ENCODE measurements around the gene MEG3. TPM values are rescaled to one million over a fixed set of nuclear protein-coding genes. Genes with fewer than 3 reads are reported as not detected.

The MEG3 gene
- total RNA-seq, 2 donors from 2014 or later: 0.21 TPM; not detected in 1

DNA sequence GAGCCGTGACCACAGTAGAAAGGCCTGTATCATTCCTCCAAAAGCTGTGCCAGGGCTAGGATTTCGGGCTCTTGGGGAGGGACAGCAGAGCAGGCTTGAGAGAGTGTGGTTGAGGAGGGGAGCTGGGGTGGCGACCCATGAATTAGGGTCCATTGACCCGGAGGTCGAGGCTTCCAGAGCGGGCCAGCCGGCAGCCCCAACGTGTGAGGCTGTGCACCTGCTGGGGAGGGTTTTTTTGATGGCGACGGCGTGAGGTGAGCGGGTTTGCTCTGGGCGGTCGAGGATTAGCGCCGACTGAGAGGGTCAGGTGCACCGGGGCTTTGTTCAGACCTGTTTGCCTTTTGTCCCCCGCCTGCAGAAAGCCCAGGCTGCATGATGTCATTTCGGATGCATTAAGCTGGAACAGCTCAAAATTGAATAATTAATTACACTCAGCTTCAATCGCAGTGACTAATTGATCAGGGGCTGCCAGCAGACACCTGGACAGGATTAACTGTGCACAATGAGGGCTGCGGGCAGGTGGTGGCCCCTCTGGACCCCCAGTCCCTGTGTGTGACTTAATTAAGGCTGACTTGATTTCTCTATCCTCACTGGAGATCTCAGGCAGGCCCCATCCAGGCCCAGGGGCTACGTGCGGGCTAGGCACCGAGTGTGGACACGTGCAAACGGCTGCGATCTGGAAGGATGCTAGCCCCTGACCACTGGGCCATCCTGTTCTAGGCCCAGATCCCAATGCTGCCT is 42.1 kb upstream of the MEG3 start:
- no peaks in the 10 kb centered on the region for H3K9me3 ChIP-seq (ENCODE audit: control insufficient read depth, low read length, poor library complexity, severe bottlenecking)
- DNase-seq (no peak), ATAC-seq (no peak)
- H3K27me3 Mint-ChIP-seq: peaks cover 51% of the 10 kb centered on the region
- H3K27ac Mint-ChIP-seq: no peak overlapping the region
- H3K36me3 Mint-ChIP-seq (ENCODE audit: low read depth): no peaks in the 10 kb centered on the region
- H3K4me1 Mint-ChIP-seq: peaks cover 2% of the 10 kb centered on the region
- no peak overlapping the region for H3K4me3 Mint-ChIP-seq

DNA sequence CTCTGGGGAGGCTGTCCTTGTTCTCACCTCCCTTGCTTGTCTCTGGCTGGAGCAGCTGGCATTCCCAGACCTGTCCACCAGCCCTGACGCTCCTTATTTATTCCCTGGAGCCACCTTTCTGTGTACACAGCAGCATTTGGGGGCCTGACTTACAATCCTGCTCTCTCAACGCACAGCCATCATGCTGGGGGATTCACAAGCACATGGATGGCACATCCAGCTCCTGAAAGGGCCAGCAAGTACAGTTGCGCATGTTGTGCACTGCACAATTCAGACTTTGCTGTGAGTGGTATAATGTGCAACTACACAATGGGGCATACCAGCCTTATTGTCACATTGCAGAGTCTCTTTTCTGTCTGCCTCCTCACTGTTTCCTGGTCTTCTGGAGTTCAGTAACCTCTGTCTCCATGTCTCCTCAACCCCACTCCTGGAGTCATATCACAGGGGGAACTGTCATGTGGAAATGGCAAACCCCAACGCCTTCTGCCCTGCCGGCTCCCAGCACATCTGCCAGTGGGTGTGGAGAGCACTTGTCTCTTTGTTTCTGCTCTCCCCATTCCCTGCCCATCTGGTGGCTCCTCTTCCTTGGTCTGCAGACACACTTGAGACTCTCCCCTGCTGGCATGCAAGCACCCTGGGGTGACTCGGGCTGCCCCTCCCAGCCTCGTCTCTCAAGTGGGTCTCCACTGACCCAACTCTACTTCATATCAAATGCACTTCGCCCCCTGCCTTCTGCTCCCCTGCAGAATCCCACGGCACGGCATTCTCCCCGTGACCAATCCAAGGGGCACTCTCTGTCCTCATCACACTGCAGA is 41.2 kb upstream of the MEG3 start:
- Mint-ChIP-seq H3K27ac (no peak overlapping the region), H3K4me1 (peaks cover 2% of the 10 kb centered on the region), H3K36me3 (ENCODE audit: low read depth) (no peaks in the 10 kb centered on the region), H3K4me3 (no peak overlapping the region), H3K27me3 (peaks cover 57% of the 10 kb centered on the region)
- no peak for ATAC-seq
- DNase-seq: no peak
- no peaks in the 10 kb centered on the region for H3K9me3 ChIP-seq (ENCODE audit: control insufficient read depth, low read length, poor library complexity, severe bottlenecking)

DNA sequence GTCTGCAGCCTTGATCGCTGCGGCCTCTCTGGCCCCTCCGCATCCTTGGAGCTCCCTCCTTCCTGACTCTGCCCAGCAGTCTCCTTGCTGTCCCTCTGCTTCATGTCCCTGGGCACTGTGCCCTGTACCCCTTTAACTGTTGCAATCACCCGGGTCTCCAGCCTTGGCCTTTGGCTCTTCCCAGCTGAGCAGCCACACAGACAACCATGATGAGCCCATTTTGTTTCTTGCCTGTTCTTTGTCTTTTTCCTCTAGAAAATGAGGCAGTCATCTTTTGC is 40.6 kb upstream of the MEG3 start:
- ATAC-seq (no peak), DNase-seq (no peak)
- no peaks in the 10 kb centered on the region for H3K9me3 ChIP-seq (ENCODE audit: control insufficient read depth, low read length, poor library complexity, severe bottlenecking)
- Mint-ChIP-seq H3K27me3 (peaks cover 52% of the 10 kb centered on the region), H3K27ac (no peak overlapping the region), H3K4me3 (no peak overlapping the region), H3K36me3 (ENCODE audit: low read depth) (no peaks in the 10 kb centered on the region), H3K4me1 (peaks cover 2% of the 10 kb centered on the region)

DNA sequence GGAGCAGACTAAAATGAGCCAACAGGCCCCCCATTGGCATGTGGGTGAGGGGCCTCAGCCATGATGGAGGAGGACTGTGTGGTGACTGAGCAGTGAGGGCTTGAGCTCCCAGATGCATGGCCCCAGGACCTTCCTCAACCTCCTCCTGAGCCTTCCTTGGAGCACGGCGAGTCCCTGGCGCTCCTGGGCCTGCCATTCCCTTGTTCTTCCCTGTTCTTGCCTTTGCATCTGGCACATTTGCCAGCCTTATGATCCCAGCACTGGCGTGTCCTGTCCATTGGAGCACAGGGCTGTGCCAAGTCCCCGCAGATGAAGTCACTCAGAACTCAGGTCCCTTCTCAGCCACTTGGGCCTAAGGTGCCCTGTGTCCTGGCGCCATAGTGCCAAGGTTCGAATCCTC is 40.3 kb upstream of the MEG3 start:
- DNase-seq: no peak
- H3K9me3 ChIP-seq (ENCODE audit: control insufficient read depth, low read length, poor library complexity, severe bottlenecking): no peaks in the 10 kb centered on the region
- Mint-ChIP-seq H3K27me3 (peaks cover 49% of the 10 kb centered on the region), H3K4me1 (peaks cover 2% of the 10 kb centered on the region), H3K4me3 (no peak overlapping the region), H3K27ac (no peak overlapping the region), H3K36me3 (ENCODE audit: low read depth) (no peaks in the 10 kb centered on the region)
- no peak for ATAC-seq

DNA sequence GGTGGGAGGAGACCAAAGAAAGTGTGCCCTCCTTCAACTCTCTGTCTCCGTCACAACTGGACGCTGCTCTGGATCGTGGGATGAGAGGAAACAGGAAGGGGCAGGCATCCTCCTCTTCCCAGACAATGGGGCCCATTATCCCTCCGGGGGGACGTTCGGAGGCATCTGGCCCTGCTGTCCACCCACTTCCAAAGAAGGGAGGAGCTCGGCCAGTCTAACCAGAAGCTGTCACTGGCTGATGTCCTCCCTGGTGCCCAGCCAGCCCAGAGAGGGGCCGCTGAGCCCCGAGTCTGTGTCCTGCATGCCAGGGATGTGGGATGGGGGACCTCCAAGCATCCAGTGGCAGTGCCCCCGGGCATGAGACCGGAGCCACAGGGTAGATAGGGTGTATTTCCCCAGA is 39.8 kb upstream of the MEG3 start:
- H3K4me3 Mint-ChIP-seq: no peak overlapping the region
- DNase-seq (no peak), ATAC-seq (no peak)
- H3K27me3 Mint-ChIP-seq: peaks cover 50% of the 10 kb centered on the region
- no peaks in the 10 kb centered on the region for H3K36me3 Mint-ChIP-seq (ENCODE audit: low read depth)
- H3K4me1 Mint-ChIP-seq: peaks cover 2% of the 10 kb centered on the region
- H3K27ac Mint-ChIP-seq: no peak overlapping the region
- no peaks in the 10 kb centered on the region for H3K9me3 ChIP-seq (ENCODE audit: control insufficient read depth, low read length, poor library complexity, severe bottlenecking)

DNA sequence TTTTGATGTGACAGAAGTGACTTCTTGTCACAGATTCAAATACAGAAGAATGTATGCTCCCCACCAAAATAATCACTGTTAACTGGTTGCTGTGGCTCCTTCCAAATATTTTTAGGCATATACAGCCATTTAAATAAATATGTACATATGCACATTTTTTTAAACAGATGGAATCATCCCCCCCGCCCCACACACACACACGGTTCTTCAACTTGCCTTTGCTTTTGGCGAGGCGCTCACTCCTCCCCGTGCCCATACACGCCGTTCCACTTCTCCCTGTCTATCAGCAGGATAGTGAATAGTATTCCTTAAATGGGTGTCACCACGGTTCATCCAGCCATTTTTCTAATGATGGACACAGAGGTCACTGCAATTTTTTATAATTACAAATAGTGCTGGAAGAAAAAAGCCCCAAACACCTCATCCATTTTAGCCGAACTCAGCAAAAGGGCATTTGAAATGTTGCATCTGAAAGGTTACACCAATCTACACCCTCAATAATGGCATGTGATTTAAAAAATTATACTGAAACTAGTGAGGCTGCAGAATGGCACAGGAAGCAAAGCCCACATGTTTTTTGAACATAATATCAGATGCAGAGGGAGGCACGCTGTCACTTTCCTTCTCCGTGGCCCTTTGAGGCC is 39.2 kb upstream of the MEG3 start:
- H3K9me3 ChIP-seq (ENCODE audit: control insufficient read depth, low read length, poor library complexity, severe bottlenecking): no peaks in the 10 kb centered on the region
- H3K27ac Mint-ChIP-seq: no peak overlapping the region
- H3K27me3 Mint-ChIP-seq: peaks cover 56% of the 10 kb centered on the region
- ATAC-seq: no peak
- H3K4me1 Mint-ChIP-seq: peaks cover 2% of the 10 kb centered on the region
- no peaks in the 10 kb centered on the region for H3K36me3 Mint-ChIP-seq (ENCODE audit: low read depth)
- DNase-seq: no peak
- H3K4me3 Mint-ChIP-seq: no peak overlapping the region

DNA sequence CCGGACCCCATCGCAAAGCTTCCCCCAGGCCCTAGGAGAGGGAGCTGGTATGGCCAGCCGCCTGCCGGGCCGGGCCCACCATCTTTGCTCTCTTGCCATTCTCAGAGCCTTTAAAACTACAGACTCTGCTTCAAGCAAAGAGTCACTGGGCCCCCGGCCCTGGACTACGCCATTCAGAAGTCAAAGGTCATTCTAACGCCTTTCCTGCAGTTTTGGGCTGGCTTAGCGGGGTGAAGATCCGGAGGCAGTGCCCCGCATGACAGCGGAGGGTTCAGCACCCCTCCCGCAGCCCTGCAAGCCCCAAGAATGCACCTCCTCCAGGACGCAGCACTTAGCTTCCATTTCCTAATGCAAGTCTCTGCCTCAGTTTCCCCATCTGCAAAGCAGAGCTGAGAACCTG is 38.3 kb upstream of the MEG3 start:
- no peak overlapping the region for H3K27ac Mint-ChIP-seq
- DNase-seq: no peak
- no peaks in the 10 kb centered on the region for H3K36me3 Mint-ChIP-seq (ENCODE audit: low read depth)
- H3K4me3 Mint-ChIP-seq: no peak overlapping the region
- peaks cover 52% of the 10 kb centered on the region for H3K27me3 Mint-ChIP-seq
- ATAC-seq: no peak
- peaks cover 2% of the 10 kb centered on the region for H3K4me1 Mint-ChIP-seq
- H3K9me3 ChIP-seq (ENCODE audit: control insufficient read depth, low read length, poor library complexity, severe bottlenecking): no peaks in the 10 kb centered on the region

DNA sequence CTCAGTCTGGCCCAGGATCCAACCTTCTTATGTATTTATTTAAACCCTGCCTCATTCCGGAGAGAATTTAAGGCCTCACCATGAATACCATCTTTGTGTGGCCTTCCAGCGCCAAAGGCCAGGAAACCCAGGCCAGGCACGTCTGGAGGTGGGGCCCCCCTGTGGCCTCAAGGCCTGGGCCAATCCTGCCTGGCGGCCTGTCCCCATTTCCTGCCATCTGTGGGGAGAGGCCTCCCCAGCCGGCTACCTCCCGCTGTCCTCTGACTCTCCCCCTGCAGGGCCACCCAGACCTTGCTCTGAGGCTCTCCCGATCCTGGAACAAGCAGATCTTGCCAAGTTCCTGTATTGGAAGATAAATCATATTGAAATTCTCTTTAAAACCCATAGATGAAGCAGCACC is 37.4 kb upstream of the MEG3 start:
- Mint-ChIP-seq H3K36me3 (ENCODE audit: low read depth) (no peaks in the 10 kb centered on the region), H3K27me3 (peaks cover 56% of the 10 kb centered on the region), H3K4me3 (no peak overlapping the region), H3K27ac (no peak overlapping the region), H3K4me1 (peaks cover 2% of the 10 kb centered on the region)
- ATAC-seq (no peak), DNase-seq (no peak)
- H3K9me3 ChIP-seq (ENCODE audit: control insufficient read depth, low read length, poor library complexity, severe bottlenecking): no peaks in the 10 kb centered on the region

DNA sequence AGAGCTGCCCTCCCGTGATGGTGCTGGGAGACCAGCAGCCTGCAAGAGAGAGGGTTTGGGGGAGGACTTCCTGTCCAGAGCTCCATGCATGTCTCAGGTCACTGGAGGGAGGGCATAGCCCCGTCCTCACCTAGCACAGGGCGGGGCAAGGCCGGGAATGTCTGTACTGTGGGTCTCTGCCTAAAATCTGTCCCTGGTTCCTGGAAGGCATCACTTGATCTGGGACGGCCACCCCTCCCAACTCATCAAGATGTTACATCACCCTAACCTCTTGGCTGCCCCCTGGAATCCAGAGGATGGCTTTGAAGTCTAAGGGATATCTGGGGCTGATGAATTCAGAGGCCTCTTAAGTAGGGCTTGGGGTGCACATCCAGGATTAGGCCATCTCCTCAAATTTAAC is 37.0 kb upstream of the MEG3 start:
- no peak overlapping the region for H3K27ac Mint-ChIP-seq
- ATAC-seq (no peak), DNase-seq (no peak)
- no peaks in the 10 kb centered on the region for H3K36me3 Mint-ChIP-seq (ENCODE audit: low read depth)
- peaks cover 58% of the 10 kb centered on the region for H3K27me3 Mint-ChIP-seq
- no peak overlapping the region for H3K4me3 Mint-ChIP-seq
- H3K9me3 ChIP-seq (ENCODE audit: control insufficient read depth, low read length, poor library complexity, severe bottlenecking): no peaks in the 10 kb centered on the region
- peaks cover 2% of the 10 kb centered on the region for H3K4me1 Mint-ChIP-seq

DNA sequence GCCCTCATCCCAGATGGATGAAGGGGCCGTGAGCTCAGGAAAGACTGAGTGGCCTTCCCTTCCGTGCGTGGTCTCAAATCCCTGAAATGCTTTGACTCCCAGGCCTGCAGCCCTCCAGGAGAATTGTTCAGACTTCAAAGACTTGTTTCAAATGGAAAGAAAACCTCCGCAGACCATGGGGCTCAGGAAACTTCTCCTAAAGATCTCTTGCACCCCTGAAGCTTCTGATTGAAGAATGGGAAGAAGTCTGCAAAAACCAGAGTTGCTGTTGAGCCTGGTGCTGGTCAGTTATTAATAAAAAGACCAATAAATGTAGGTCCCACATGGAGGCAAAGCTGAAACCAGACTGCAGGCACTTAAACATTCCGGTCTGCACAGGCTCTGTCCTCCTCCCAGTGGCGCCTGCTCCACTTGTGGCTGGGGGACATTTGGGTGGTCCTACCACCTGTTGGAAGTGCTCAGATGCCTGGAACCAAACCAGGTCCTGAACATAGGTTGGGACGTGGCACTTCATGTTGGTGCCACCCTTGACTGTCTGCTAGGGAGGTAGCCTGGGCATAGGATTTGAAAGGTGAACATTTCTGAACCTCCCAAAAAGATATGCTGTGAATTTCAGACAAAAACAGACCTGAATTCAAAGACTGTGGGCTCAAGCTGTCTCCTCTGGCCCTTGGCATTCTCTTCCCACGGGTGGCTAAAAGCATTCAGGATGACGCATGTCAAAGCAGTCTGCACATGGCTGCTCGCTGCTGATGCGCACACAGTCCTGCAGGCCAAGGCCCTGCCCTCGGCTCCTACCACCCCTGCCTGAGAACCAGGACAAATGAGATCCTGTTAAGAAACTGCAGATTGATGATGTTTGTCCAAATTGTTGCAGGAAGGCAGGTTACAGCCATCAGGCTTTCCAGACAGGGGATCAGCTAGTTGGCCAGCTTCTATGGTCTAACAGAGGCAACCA is 36.2 kb upstream of the MEG3 start:
- H3K4me1 Mint-ChIP-seq: peaks cover 2% of the 10 kb centered on the region
- H3K9me3 ChIP-seq (ENCODE audit: control insufficient read depth, low read length, poor library complexity, severe bottlenecking): no peaks in the 10 kb centered on the region
- no peaks in the 10 kb centered on the region for H3K36me3 Mint-ChIP-seq (ENCODE audit: low read depth)
- no peak for ATAC-seq
- H3K27ac Mint-ChIP-seq: no peak overlapping the region
- H3K27me3 Mint-ChIP-seq: peaks cover 65% of the 10 kb centered on the region
- no peak overlapping the region for H3K4me3 Mint-ChIP-seq
- DNase-seq: no peak

DNA sequence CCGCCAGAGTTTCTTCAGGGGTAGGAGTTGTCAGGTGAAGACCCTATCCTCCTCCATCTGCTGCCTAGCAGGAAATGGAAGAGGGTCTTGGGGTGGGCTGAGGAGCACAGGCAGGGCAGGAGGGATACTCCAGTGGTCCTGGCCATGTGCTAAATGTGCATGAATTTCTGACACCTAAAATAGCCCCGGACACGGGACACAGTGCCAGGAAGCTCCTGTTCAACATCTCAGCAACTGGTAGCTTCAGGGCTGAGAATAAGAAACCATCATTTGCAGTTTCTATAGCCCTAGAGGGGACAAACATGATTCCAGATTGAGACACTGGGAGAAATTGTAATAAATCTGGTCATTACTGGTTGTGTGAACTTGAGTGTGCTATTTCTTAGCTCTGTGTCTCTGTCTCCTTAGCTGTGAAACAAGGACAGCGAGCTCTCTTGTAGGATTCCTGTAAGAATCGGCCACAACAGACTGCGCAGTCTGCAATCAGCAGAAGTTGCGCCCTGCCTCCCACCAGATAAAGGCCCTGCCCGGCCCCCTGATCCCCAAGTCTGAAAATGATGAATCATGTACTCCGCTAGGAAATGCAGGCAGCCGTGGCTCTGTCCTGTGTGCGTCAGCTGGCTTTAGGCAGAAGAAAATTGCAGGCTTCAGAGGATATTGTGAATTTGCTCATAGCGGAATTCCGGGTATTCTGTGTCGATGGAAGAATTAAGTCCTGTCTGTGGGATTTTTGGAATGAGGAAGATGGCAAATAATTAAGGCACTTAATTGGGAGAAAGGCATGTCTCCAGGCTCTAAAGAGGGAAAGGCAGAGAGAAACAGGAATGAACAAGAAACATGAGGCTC is 35.2 kb upstream of the MEG3 start:
- no peak for ATAC-seq
- no peak overlapping the region for H3K27ac Mint-ChIP-seq
- no peaks in the 10 kb centered on the region for H3K9me3 ChIP-seq (ENCODE audit: control insufficient read depth, low read length, poor library complexity, severe bottlenecking)
- no peaks in the 10 kb centered on the region for H3K36me3 Mint-ChIP-seq (ENCODE audit: low read depth)
- peaks cover 57% of the 10 kb centered on the region for H3K27me3 Mint-ChIP-seq
- H3K4me1 Mint-ChIP-seq: peaks cover 2% of the 10 kb centered on the region
- DNase-seq: no peak
- H3K4me3 Mint-ChIP-seq: no peak overlapping the region

DNA sequence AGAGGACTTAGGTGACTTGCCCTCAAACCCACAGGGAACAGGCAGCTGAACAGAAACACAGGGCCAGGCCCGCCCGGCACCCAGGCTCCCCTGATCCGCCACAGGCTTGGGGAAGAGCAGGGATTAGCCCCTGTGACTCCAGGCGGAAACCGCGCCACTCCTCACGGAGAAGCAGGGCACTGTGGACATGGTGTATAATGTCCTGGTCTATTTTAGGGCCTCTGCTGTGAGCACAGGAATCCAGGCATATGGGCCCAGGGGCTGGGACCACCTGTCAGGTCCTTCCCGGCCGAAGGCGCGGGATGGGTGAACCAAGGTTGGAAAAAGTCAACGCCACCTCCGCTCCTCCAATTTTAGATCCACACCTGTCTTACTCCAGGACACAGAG is 34.6 kb upstream of the MEG3 start:
- H3K27me3 Mint-ChIP-seq: peaks cover 57% of the 10 kb centered on the region
- H3K9me3 ChIP-seq (ENCODE audit: control insufficient read depth, low read length, poor library complexity, severe bottlenecking): no peaks in the 10 kb centered on the region
- no peak overlapping the region for H3K4me3 Mint-ChIP-seq
- H3K36me3 Mint-ChIP-seq (ENCODE audit: low read depth): no peaks in the 10 kb centered on the region
- no peak for DNase-seq
- no peak overlapping the region for H3K27ac Mint-ChIP-seq
- ATAC-seq: no peak
- H3K4me1 Mint-ChIP-seq: peaks cover 2% of the 10 kb centered on the region
